Iris pigment epithelial cell (primary cell): ENCODE data around the gene TYMP.

Experiments used
- DNase-seq: peaks from one replicate; pipeline ENCODE4 v3.0.0-alpha.2; 2011; ENCODE audit warnings: low read depth

The TYMP gene

DNA sequence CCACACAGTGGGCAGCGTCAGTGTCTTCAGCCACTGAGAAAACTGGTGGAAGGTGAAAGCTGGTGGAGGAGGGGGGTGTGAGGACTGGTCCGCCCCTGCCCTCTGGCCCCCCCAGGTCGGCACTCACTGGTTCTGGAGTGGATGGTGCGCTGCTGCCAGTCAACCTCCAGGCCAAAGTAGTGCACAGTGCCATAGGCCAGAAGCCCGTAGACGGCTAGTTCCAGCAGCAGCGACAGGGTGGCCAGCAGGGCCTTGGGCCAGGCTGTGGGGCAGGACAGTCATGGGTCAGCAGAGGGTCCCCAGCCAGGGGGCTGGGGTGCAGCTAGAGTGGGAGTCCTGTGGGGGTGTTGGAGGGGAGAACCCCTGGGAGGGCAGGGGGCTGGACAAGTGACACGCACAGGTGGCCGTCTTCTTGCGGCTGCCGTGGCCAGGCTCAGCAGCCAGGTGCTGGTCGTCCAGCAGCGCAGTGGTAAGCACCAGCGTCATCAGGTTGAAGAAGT, 24.5 kb downstream of the TYMP start:
- DNase-seq = no peak

DNA sequence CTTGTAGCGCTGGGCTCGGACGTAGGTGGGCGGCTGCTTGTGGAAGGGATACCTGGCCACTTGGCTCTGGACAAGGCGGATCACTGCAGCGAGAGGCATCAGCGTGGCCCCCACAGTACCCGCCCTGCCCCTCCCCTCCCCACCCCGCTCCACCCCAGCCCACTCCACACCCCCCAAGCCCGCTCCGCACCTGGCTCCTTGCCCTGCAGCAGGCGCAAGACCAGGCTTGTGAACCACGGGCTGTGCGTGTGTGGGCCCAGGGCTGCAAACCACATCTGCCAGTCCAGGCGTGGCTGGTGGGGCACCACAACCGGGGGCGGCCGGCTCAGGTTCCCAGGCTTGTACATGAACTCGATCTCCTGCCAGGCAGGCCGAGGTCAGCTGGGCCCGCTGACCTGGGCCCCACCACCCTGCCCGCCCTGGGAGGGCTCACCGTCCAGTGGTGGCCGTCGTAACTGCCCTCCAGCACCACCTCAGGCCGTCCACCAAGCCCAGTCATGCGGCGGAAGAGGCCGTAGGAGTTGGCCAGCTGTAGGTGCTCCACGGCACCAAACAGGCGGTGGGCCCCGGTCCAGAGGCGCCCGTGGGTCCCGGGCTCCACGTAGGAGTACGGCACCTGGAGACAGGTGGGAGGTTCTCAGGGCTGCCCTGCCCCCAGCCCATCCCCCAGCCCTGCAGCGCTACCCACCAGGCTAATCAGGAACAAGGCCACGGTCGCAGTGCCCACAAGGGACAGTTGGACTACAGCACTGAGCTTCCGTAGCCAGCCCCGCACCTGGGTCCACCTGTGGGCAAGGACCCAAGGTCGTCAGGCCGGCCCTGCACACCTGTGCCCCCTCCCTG, 25.2 kb downstream of the TYMP start:
- no peak for DNase-seq

- no peak for DNase-seq
Measured at GRCh38 chr22:50503475-50504145, 26.2 kb downstream of the TYMP start.

DNA sequence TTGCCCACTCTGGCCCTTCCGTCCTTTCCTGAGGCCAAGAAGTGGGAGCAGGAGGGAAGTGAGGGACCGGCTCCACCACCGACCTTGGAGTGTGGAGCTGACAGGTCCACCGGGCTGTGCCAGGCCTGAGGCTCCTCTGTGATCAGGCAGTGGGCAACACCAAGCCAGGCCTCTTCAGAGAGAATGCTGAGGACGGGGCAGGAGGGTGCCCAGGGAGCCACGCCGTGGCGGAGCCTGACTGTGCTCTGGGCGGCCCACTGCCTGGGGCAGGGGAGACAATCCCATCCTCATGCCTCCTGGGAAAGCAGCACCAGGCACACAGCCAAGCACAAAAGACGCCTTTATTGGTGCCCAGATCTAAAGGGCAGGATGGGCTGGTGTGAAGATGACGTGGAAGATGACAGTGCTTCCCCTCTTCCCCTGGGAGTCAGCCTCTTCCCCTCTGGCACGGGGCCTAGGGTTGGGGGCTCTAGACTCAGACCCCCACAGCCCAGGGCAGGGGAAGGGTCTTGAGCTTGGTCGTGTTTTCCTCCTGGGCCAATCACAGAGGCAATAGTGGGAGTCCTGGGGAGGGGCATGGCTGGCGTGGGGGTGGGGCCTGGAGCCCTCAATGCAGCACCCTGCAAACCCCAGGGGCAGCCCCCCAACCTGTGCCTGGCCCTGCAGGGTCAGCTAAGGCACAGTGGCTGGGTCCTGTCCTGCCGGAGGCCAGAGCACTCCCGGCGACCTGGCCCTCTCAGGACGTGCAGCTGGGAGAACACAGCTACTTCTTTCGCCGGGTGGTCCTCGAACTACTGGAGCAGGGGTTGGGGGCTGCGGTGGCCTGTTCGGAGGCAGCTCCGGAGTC, 27.0 kb downstream of the TYMP start:
- no peak for DNase-seq

- DNase-seq = no peak
Measured at GRCh38 chr22:50502096-50502495, 27.7 kb downstream of the TYMP start.

DNA sequence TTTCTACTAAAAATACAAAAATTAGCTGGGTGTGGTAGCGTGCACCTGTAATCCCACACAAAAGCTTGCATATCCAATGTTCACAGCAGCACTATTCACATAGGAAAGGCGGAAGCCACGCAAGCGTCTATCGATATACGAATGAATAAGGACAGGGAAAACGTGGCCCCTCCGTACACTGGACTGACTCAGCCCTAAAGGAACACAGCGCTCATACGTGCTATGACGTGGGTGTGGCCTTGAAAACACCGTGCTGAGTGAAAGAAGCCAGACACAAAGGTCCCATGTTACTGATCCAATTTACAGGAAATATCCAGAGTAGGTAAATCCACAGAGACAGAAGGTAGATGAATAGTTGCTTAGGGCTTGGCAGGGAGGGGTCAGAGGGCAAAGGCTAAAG, 29.4 kb downstream of the TYMP start:
- no peak for DNase-seq

DNA sequence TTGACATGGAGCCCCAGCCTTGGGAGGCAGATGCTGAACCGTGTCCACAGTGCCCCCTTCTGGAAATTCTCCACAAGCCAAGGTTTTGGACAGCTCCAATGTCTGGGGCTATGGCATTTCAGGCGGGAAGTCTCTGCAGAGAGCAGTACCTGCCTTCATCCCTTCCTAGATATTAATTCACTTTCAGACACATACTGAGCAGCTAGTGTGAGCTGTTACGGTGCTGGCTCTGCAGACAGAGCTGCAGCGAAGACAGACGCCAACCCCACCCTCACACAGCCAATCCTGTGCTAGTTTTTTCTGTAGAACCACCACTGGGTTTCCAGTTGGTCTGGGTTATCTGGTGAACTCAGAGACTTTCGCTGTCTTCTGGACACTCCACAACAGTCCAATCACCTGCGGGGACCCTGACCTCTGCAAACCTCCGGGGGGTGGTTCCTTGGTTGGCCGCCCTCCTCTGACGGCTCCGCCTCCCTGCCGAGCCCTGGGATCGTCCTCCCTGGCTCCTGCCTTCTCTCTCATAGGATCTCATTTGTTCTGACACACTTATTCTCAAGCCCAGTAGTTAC, 31.4 kb downstream of the TYMP start:
- peak; percentile 57 for DNase-seq

DNA sequence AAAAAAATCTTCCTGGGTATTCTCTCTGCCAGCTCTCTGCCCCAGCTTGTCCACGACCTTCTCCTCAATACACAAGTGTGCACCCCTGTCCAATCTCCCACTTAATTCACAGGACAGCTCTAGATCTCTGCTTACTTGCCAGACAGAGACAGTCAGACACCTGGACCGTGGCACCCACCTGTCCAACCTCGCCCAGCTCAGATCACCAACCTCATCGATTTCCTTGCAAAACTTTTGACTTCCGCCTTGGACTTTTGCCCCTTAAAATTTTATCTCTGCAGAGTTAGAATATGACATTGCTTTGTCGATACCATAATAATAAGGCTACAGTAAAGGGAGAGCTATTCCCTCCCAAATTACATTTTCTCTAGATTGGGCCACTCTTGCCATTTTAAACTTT, 32.7 kb downstream of the TYMP start:
- DNase-seq = no peak

GRCh38 chr22:50490531-50491308, 39.1 kb downstream of the TYMP start:
- no peak for DNase-seq

- DNase-seq = no peak
Measured at GRCh38 chr22:50489363-50490243, 40.2 kb downstream of the TYMP start.

- no peak for DNase-seq
Measured at GRCh38 chr22:50488886-50489285, 40.9 kb downstream of the TYMP start.

DNA sequence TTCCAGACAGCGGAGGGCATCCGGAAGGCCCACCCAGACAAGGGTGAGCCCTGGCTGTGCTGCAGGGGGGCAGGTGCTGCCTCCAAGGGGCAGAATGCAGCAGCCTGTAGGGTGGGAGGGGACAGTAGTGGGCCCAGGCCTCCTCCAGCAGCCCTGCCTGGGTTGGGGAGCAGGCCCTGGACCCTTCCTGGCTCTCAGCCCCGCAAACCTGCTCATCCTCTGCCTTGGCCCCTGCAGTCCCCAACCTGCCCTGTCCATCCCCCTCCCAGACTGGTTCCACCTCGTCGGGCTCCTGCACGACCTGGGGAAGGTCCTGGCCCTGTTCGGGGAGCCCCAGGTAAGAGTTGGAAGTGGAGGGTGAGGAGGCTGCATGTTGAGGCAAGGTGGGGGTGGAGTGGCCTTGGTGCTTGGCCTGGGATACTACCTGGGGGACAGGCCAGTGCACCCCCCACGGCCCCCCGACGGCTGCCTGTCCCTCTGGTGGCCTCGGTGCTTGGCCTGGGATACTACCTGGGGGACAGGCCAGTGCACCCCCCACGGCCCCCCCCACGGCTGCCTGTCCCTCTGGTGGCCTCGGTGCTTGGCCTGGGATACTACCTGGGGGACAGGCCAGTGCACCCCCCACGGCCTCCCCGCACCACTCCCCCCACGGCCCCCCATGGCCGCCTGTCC, 41.7 kb downstream of the TYMP start:
- no peak for DNase-seq

DNA sequence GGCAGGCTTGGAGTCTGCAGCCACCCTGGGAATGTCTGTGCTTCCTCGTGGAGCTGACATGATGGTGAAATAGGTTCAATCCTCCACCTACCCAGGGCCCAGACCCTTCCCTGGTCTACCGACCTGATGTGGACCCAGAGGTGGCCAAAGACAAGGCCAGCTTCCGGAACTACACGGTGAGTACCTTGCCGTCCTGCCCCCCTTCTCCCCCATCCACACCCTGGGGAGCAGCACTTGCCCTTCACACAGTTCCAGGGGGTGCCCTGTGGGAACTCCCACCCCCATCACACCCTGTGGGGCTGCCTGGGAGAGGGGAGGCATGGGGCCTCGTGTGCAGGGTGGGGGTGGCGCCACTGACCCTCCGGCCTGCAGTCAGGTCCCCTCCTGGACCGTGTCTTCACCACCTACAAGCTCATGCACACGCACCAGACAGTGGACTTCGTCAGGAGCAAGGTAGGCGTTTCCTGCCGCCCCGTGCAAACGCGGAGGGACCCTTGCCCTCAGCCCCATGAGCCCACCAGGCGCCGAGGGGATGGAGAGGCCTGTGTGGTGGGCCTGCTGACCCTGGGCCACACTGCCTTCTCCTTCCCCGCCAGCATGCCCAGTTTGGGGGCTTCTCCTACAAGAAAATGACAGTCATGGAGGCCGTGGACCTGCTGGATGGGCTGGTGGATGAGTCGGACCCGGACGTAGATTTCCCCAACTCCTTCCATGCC, 42.4 kb downstream of the TYMP start:
- DNase-seq = no peak

DNA sequence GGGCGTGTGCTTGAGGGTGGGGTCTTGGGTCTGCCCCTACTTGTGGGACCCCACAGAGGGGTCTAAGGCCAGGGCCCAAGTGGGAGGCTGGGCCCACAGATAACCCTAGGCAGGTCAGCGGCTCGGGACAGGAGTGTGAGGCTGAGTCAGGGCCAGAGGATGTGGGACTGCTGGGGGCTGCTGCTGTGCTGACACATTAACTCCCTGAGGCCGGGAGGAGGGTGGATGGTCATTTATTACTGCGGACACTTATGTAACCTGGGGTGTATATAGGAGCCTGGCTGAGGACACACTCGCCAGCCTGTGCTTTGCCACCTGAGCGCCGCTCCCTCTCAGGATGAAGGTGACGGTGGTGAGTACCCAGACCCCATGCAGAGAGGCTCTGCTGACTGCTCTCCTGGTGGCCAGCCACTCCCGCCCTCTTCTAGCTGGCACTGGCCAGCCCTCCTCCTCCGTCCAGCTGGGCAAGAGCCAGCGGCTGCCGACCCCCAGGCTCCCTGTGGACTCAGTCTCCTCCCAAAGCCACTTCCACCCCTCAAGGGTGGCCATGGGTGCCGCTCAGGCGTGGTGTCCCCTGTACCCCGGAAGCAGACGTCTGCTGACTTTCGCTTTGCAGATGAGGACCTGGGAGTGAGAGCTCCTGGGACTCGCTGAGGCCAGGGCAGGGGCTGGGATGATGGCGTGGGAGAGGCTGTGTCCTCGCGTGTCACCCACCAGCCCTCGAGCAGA, 43.1 kb downstream of the TYMP start, which contains the start of gene MIOX:
TSS of gene MIOX (plus strand) at position 299 of the 729 bp plus-strand sequence. CDS start at position 338, 39 bp downstream.
- no peak for DNase-seq

DNA sequence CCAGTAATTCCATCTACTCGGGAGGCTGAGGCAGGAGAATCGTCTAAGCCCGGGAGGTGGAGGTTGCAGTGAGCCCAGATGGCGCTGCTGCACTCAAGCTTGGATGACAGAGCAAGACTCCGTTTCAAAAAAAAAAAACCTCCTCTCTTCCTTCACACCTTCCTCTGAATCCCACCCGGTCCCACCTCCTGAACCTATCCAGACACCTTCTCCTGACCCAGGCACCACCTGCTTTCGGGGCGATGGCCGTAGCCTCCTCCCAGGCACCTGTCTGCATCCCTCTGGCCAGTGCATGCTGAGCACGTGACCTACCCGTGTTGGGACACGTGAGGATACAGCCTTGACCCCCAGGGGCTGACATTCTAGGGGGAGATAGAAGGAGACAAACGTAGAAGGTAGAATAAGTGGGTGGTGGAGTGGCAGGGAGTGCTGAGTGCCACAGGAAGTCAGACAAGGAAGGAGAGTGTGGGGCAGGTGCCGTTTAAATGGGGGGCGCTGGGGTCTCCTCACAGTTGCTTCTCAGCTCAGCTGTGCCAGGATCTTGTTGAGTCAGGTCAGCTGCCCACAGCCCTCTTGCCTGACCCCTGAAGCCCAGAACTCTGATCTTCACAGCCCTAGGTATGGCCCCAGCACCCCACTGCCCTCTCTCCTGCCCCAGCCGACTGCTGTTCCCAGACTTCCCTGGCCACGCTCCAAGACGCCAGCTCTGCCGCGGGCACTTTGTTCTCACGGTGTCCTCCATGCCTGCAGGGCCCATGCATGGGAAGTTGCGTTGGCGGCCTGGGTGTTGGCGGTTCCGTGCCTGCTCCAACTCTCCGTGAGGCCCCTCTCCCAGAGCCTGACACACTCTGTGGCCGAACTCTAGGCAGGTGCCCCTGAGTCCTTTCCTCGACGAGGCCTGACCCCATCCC, 44.3 kb downstream of the TYMP start:
- no peak for DNase-seq

- DNase-seq = no peak
Measured at GRCh38 chr22:50483977-50484853, 45.6 kb downstream of the TYMP start.
